ENCODE results near the gene OR1D5.

GRCh38 chr17:3043737-3044365 lies 19.6 kb downstream of the OR1D5 start:
- TF ChIP-seq CTCF (conservative IDR thresholded peaks at IDR 0.05): peak; percentile 89
- TF ChIP-seq ZFX (IDR thresholded peaks at IDR 0.05): no peak

All from C4-2B (cell line).